Measurements from ENCODE around the gene CLEC18B. TPM values are rescaled to one million over a fixed set of nuclear protein-coding genes. Genes with fewer than 3 reads are reported as not detected.

Gene CLEC18B
- total RNA-seq, 2 donors from 2014 or later: 1.4 TPM; not detected in 1

- no peaks in the 10 kb centered on the region for H3K27me3 ChIP-seq (replicated peaks; ENCODE audit: insufficient read depth)
- H3K4me3 ChIP-seq: no peak overlapping the region
- DNase-seq (ENCODE audit: low spot score) (no peak), ATAC-seq (ENCODE audit: insufficient number of reproducible peaks, low FRiP score, low read depth) (no peak)
- H3K27ac ChIP-seq: no peak overlapping the region
- TF ChIP-seq, protein P1, sequence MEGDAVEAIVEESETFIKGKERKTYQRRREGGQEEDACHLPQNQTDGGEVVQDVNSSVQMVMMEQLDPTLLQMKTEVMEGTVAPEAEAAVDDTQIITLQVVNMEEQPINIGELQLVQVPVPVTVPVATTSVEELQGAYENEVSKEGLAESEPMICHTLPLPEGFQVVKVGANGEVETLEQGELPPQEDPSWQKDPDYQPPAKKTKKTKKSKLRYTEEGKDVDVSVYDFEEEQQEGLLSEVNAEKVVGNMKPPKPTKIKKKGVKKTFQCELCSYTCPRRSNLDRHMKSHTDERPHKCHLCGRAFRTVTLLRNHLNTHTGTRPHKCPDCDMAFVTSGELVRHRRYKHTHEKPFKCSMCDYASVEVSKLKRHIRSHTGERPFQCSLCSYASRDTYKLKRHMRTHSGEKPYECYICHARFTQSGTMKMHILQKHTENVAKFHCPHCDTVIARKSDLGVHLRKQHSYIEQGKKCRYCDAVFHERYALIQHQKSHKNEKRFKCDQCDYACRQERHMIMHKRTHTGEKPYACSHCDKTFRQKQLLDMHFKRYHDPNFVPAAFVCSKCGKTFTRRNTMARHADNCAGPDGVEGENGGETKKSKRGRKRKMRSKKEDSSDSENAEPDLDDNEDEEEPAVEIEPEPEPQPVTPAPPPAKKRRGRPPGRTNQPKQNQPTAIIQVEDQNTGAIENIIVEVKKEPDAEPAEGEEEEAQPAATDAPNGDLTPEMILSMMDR (IDR thresholded peaks at IDR 0.05): no peak
- H3K36me3 ChIP-seq: peaks cover 40% of the 10 kb centered on the region
- H3K9me3 ChIP-seq: no peaks in the 10 kb centered on the region
- H3K4me1 ChIP-seq (ENCODE audit: control insufficient read depth in 1 of 2, low read depth in 2 of 2): no peaks in the 10 kb centered on the region
Observed at GRCh38 chr16:74456290-74456625, 35.0 kb upstream of the CLEC18B start.

- no peaks in the 10 kb centered on the region for H3K9me3 ChIP-seq
- H3K4me3 ChIP-seq: no peak overlapping the region
- no peak for DNase-seq (ENCODE audit: low spot score)
- H3K36me3 ChIP-seq: peaks cover 38% of the 10 kb centered on the region
- no peak overlapping the region for H3K27ac ChIP-seq
- H3K4me1 ChIP-seq (ENCODE audit: control insufficient read depth in 1 of 2, low read depth in 2 of 2): no peaks in the 10 kb centered on the region
- no peak for ATAC-seq (ENCODE audit: insufficient number of reproducible peaks, low FRiP score, low read depth)
- TF ChIP-seq, protein P1 (IDR thresholded peaks at IDR 0.05): no peak
- H3K27me3 ChIP-seq (replicated peaks; ENCODE audit: insufficient read depth): no peaks in the 10 kb centered on the region
Observed at GRCh38 chr16:74455619-74456289, 34.5 kb upstream of the CLEC18B start.

GRCh38 chr16:74455213-74455612, 33.9 kb upstream of the CLEC18B start:
- H3K4me1 ChIP-seq (ENCODE audit: control insufficient read depth in 1 of 2, low read depth in 2 of 2): no peaks in the 10 kb centered on the region
- TF ChIP-seq, protein P1 (IDR thresholded peaks at IDR 0.05): no peak
- peaks cover 37% of the 10 kb centered on the region for H3K36me3 ChIP-seq
- H3K4me3 ChIP-seq: no peak overlapping the region
- H3K27ac ChIP-seq: no peak overlapping the region
- ATAC-seq (ENCODE audit: insufficient number of reproducible peaks, low FRiP score, low read depth) (no peak), DNase-seq (ENCODE audit: low spot score) (no peak)
- H3K9me3 ChIP-seq: no peaks in the 10 kb centered on the region
- no peaks in the 10 kb centered on the region for H3K27me3 ChIP-seq (replicated peaks; ENCODE audit: insufficient read depth)

DNA sequence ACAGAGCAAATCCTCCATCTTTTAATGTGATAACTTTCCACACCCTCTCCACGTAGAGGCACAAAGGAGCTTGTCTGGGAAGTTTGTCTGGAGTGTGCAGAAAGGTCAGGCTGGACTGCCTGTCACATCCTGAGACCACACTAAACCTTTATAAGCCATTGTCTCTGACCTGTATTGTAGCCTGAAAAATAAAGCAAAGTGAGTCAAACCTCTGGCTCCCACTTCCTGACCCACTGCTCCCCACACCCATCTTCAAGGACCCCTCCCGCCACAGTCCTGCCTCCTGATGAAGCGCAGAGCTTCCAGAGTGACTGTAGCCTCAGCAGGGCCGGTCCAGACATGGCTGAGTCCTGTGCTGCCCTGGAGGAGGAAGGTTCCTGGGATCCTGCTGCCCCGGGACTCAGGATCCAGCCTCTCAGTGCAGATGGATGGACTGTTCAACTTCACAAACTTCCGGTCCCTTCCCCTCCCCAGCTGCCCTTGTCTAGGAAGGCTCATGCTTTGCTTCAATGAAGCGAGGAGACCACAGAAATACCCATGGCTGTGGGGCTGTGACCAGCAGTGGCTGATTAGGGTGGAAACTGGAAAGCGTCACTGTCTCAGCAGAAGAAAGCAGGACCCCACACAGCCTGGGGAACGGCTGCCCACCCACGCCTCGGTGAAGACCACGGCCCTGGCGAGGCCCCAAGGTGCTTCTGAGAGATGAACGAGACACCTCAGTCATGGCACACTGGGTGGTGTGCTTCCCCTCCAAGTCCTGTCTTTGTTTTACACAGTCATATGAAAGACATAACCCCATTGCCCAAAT, 30.9 kb upstream of the CLEC18B start:
- Histone ChIP-seq H3K36me3 (peaks cover 24% of the 10 kb centered on the region), H3K4me1 (ENCODE audit: control insufficient read depth in 1 of 2, low read depth in 2 of 2) (peaks cover 8 to 19% of the 10 kb centered on the region in 2 donors), H3K27me3 (replicated peaks; ENCODE audit: insufficient read depth) (no peaks in the 10 kb centered on the region), H3K9me3 (no peaks in the 10 kb centered on the region), H3K27ac (no peak overlapping the region), H3K4me3 (no peak overlapping the region)
- DNase-seq (ENCODE audit: low spot score) (no peak), ATAC-seq (ENCODE audit: insufficient number of reproducible peaks, low FRiP score, low read depth) (no peak)
- TF ChIP-seq, protein P1 (IDR thresholded peaks at IDR 0.05): no peak

GRCh38 chr16:74450967-74451760, 29.9 kb upstream of the CLEC18B start:
- Histone ChIP-seq H3K4me3 (no peak overlapping the region), H3K9me3 (no peaks in the 10 kb centered on the region), H3K27me3 (replicated peaks; ENCODE audit: insufficient read depth) (no peaks in the 10 kb centered on the region), H3K4me1 (ENCODE audit: control insufficient read depth in 1 of 2, low read depth in 2 of 2) (peaks cover 8 to 19% of the 10 kb centered on the region in 2 donors), H3K27ac (no peak overlapping the region), H3K36me3 (peaks cover 18% of the 10 kb centered on the region)
- ATAC-seq (ENCODE audit: insufficient number of reproducible peaks, low FRiP score, low read depth): no peak
- no peak for DNase-seq (ENCODE audit: low spot score)
- TF ChIP-seq, protein P1 (IDR thresholded peaks at IDR 0.05): no peak

All from thoracic aorta (tissue), 2 donors.